HepG2 (cell line): ENCODE measurements around the gene DBNDD1. TPM values are rescaled to one million over a fixed set of nuclear protein-coding genes. Genes with fewer than 3 reads are reported as not detected.

Experiments
- AKAP8 ChIP-seq: sonication (generic); formaldehyde crosslinking; IDR thresholded peaks from 2 replicates; pipeline ENCODE4 v1.5.1; 2020; ENCODE audit warnings: mild to moderate bottlenecking, missing genetic modification reagents
- ASH2L ChIP-seq: fragments of 300-600, 200-600 bp; sonication (generic); IDR thresholded peaks from 2 replicates; pipeline ENCODE4 v1.7.0; 2017; ENCODE audit warnings: low read depth, mild to moderate bottlenecking, moderate library complexity, mixed read lengths, low read length; ENCODE audit not compliant: insufficient read length
- CBX1 ChIP-seq: IDR thresholded peaks from one replicate; pipeline ENCODE4 v1.6.1; 2016; ENCODE audit warnings: antibody characterized with exemption, low read depth
- ELF1 ChIP-seq: sonication (generic); formaldehyde crosslinking; IDR thresholded peaks from 2 replicates; pipeline ENCODE4 v1.4.0; 2020; ENCODE audit warnings: missing genetic modification reagents
- ELF4 ChIP-seq: sonication (generic); formaldehyde crosslinking; IDR thresholded peaks from 2 replicates; pipeline ENCODE4 v1.5.0; 2020; ENCODE audit warnings: missing genetic modification reagents, mild to moderate bottlenecking, moderate library complexity, borderline replicate concordance
- GZF1 ChIP-seq: sonication (generic); formaldehyde crosslinking; IDR thresholded peaks from 2 replicates; pipeline ENCODE4 v1.5.1; 2020; ENCODE audit warnings: mild to moderate bottlenecking, missing genetic modification reagents
- KDM6A ChIP-seq: IDR thresholded peaks from 2 replicates; pipeline ENCODE4 v1.6.1; 2016; ENCODE audit warnings: low read depth
- KMT2A ChIP-seq: sonication (generic); formaldehyde crosslinking; IDR thresholded peaks from 2 replicates; pipeline ENCODE4 v1.4.0; 2020; ENCODE audit warnings: missing genetic modification reagents
- MTA1 ChIP-seq: sonication (generic); formaldehyde crosslinking; IDR thresholded peaks from 2 replicates; pipeline ENCODE4 v1.4.0; 2020; ENCODE audit warnings: missing genetic modification reagents, mild to moderate bottlenecking, borderline replicate concordance
- NR2F1 ChIP-seq, 2 experiments: fragments of 450-650 bp in 1 of 2; formaldehyde crosslinking in 1 of 2; IDR thresholded peaks; 2 replicates each; pipeline versions ENCODE4 v1.5.0 to v1.6.1; 2016 to 2020; ENCODE audit warnings: mild to moderate bottlenecking in 1 of 2, missing compliant biosample characterization in 1 of 2, missing genetic modification reagents in 1 of 2, moderate library complexity in 1 of 2
- PHF8 ChIP-seq: sonication (generic); formaldehyde crosslinking; IDR thresholded peaks from 2 replicates; pipeline ENCODE4 v1.5.0; 2020; ENCODE audit warnings: missing genetic modification reagents
- TBX3 ChIP-seq: fragments of 450-650 bp; IDR thresholded peaks from 2 replicates; pipeline ENCODE4 v1.6.1; 2017; ENCODE audit warnings: antibody characterized with exemption, mild to moderate bottlenecking, inconsistent platforms, borderline replicate concordance
- TFAP4 ChIP-seq: sonication (generic); IDR thresholded peaks from 2 replicates; pipeline ENCODE4 v1.6.1; 2016; ENCODE audit warnings: low read depth, borderline replicate concordance
- ZBTB3 ChIP-seq: sonication (generic); formaldehyde crosslinking; IDR thresholded peaks from 2 replicates; pipeline ENCODE4 v1.4.0; 2020; ENCODE audit warnings: low read depth, mild to moderate bottlenecking, moderate library complexity, missing genetic modification reagents, borderline replicate concordance
- ZNF136 ChIP-seq: sonication (generic); formaldehyde crosslinking; IDR thresholded peaks from 2 replicates; pipeline ENCODE4 v1.8.1; 2022; ENCODE audit warnings: low read depth, mild to moderate bottlenecking, moderate library complexity, missing genetic modification reagents
- ZNF329 ChIP-seq: sonication (generic); formaldehyde crosslinking; IDR thresholded peaks from 2 replicates; pipeline ENCODE4 v1.9.0; 2021; ENCODE audit warnings: low read depth, mild to moderate bottlenecking, missing genetic modification reagents
- ZNF547 ChIP-seq: sonication (generic); formaldehyde crosslinking; IDR thresholded peaks from 2 replicates; pipeline ENCODE4 v1.5.1; 2020; ENCODE audit warnings: mild to moderate bottlenecking, missing genetic modification reagents
- ZNF563 ChIP-seq: sonication (generic); formaldehyde crosslinking; IDR thresholded peaks from 2 replicates; pipeline ENCODE4 v1.8.0; 2022; ENCODE audit warnings: mild to moderate bottlenecking, moderate library complexity, missing genetic modification reagents
- ZNF660 ChIP-seq: sonication (generic); formaldehyde crosslinking; IDR thresholded peaks from 2 replicates; pipeline ENCODE4 v1.5.1; 2020; ENCODE audit warnings: mild to moderate bottlenecking, low read depth, missing genetic modification reagents, borderline replicate concordance
- polyA plus RNA-seq, 8 experiments: library from polyadenylated mRNA; depleted of rRNA in 3 of 8; stranded (reverse) in 7 of 8; unstranded in 1 of 8; fragments of >200 nt; fragmentation: Illumina TruSeq in 4 of 8; extraction: Trizol in 4 of 8; gene quantifications; 2 replicates each; pipeline versions ENCODE4 v1.2.1 to v1.2.3, GENCODE V29; 2011 to 2016; ENCODE audit warnings: low read depth in 4 of 8, missing spikeins in 1 of 8, mixed read lengths in 1 of 8; ENCODE audit not compliant: insufficient read depth in 1 of 8
- total RNA-seq, 5 experiments: library from RNA; depleted of rRNA; stranded (reverse); fragments of >200 nt; fragmentation: Illumina TruSeq; extraction: Trizol; gene quantifications; 2 replicates each; pipeline ENCODE4 v1.2.3, GENCODE V29; 2016; ENCODE audit warnings: low read depth in 1 of 5
- TF ChIP-seq, protein P1 (sequence below): sonication (generic); formaldehyde crosslinking; IDR thresholded peaks from 2 replicates; pipeline ENCODE4 v1.5.0; 2020; ENCODE audit warnings: missing genetic modification reagents, mild to moderate bottlenecking, borderline replicate concordance
- TF ChIP-seq, protein P2 (sequence below): IDR thresholded peaks from 2 replicates; pipeline ENCODE4 v1.6.1; 2016; ENCODE audit warnings: control low read depth
- TF ChIP-seq, protein P3 (sequence below): sonication (generic); formaldehyde crosslinking; IDR thresholded peaks from 2 replicates; pipeline ENCODE4 v1.4.0; 2020; ENCODE audit warnings: missing genetic modification reagents, borderline replicate concordance

DBNDD1 gene
- total and polyA plus RNA-seq, 2 of the 13 experiments (the other 11 are each of a cell fraction or from before 2014, with no cell fraction given), result 17.0 to 40.4 TPM

DNA sequence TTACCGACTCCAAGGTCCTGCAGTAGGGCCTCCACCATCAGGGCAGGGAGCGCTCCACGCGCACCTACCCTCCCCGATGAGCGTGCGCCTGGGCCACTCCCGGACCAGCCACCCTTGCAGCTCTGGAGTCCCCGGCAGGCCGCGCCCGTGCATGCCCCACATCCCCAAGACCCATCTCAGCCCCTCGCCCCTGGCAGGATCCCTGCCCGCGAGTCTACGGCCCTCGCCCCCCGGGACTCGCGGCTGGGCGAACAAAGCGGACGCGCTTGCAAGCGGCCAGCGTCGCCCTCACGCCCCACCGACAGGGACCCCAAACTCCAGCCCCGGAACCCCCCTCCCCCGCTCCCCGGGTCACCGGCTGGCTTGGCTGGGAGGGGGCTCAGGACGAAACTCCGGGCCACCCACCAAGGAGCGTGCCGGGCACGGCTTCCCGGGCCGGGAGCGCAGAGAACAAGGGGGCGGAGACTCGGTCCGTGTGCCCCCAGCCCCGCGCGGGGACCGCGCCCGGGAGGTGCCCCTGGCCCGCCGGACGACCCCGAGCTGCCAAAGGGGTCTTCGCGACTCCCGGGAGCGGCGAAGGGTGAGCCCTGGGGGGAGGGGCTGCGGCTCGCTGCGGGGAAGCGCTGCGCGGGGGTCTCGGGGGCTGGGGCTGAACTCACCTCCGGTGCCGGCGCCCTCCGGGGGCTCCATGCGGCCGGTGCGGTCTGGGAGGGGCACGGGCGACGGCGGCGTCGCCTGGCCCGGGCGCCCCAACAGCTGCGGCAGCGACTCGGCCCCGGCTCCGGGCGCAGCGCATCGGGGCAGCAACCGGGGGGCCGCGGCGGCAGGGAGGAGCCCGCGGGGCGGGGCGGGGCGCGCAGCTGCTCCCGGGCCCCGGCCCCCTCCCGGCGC is at the start of gene DBNDD1 (continued):
- TF ChIP-seq, protein P1, sequence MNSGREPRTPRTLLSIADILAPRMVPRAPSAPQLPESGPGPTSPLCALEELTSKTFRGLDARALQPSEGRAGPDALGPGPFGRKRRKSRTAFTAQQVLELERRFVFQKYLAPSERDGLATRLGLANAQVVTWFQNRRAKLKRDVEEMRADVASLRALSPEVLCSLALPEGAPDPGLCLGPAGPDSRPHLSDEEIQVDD, result peak; percentile 38; the same call in 1 of the 2 replicates
- no peak for TF ChIP-seq ELF1 (CRISPR knock-in tag)
- peak; percentile 45; the same call in 1 of the 2 replicates for TF ChIP-seq MTA1 (CRISPR knock-in tag)
- TF ChIP-seq TBX3, result no peak
- TF ChIP-seq, protein P2, sequence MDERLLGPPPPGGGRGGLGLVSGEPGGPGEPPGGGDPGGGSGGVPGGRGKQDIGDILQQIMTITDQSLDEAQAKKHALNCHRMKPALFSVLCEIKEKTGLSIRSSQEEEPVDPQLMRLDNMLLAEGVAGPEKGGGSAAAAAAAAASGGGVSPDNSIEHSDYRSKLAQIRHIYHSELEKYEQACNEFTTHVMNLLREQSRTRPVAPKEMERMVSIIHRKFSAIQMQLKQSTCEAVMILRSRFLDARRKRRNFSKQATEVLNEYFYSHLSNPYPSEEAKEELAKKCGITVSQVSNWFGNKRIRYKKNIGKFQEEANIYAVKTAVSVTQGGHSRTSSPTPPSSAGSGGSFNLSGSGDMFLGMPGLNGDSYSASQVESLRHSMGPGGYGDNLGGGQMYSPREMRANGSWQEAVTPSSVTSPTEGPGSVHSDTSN, result no peak
- TF ChIP-seq ZNF660 (CRISPR knock-in tag), result no peak
- peak; percentile 24; the same call in 1 of the 2 replicates for TF ChIP-seq ZNF563
- TF ChIP-seq ZNF547 (CRISPR knock-in tag), result peak; percentile 25; the same call in 1 of the 2 replicates
- TF ChIP-seq, protein P3, sequence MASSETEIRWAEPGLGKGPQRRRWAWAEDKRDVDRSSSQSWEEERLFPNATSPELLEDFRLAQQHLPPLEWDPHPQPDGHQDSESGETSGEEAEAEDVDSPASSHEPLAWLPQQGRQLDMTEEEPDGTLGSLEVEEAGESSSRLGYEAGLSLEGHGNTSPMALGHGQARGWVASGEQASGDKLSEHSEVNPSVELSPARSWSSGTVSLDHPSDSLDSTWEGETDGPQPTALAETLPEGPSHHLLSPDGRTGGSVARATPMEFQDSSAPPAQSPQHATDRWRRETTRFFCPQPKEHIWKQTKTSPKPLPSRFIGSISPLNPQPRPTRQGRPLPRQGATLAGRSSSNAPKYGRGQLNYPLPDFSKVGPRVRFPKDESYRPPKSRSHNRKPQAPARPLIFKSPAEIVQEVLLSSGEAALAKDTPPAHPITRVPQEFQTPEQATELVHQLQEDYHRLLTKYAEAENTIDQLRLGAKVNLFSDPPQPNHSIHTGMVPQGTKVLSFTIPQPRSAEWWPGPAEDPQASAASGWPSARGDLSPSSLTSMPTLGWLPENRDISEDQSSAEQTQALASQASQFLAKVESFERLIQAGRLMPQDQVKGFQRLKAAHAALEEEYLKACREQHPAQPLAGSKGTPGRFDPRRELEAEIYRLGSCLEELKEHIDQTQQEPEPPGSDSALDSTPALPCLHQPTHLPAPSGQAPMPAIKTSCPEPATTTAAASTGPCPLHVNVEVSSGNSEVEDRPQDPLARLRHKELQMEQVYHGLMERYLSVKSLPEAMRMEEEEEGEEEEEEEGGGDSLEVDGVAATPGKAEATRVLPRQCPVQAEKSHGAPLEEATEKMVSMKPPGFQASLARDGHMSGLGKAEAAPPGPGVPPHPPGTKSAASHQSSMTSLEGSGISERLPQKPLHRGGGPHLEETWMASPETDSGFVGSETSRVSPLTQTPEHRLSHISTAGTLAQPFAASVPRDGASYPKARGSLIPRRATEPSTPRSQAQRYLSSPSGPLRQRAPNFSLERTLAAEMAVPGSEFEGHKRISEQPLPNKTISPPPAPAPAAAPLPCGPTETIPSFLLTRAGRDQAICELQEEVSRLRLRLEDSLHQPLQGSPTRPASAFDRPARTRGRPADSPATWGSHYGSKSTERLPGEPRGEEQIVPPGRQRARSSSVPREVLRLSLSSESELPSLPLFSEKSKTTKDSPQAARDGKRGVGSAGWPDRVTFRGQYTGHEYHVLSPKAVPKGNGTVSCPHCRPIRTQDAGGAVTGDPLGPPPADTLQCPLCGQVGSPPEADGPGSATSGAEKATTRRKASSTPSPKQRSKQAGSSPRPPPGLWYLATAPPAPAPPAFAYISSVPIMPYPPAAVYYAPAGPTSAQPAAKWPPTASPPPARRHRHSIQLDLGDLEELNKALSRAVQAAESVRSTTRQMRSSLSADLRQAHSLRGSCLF (CRISPR knock-in tag), result no peak
- no peak for TF ChIP-seq GZF1 (CRISPR knock-in tag)
- peak; percentile 45; the same call in 1 of the 2 replicates for TF ChIP-seq ZBTB3
- peak; percentile 61; the same call in 1 of the 2 replicates for TF ChIP-seq ZNF136 (CRISPR knock-in tag)
- peak; percentile 67 for TF ChIP-seq ASH2L
- TF ChIP-seq KDM6A (CRISPR knock-in tag), result no peak
- TF ChIP-seq TFAP4, result peak; percentile 34; the same call in 1 of the 2 replicates
- peak; percentile 54; the same call in 1 of the 2 replicates for TF ChIP-seq KMT2A (CRISPR knock-in tag)
- TF ChIP-seq AKAP8 (CRISPR knock-in tag), result peak; percentile 46; the same call in 1 of the 2 replicates
- no peak for TF ChIP-seq CBX1
- TF ChIP-seq PHF8 (CRISPR knock-in tag), result peak; percentile 72
- no peak for TF ChIP-seq ELF4
- TF ChIP-seq ZNF329, result no peak
- no peak for TF ChIP-seq NR2F1 (CRISPR knock-in tag; IDR thresholded peaks at IDR 0.05)
